HEK293 (cell line): ENCODE data around the gene EGFL8.

ENCODE experiments used
- GFI1B ChIP-seq: fragments of 450-650 bp; formaldehyde crosslinking; IDR thresholded peaks from 2 replicates; pipeline ENCODE4 v1.5.1; 2016; ENCODE audit warnings: missing biosample characterization, missing genetic modification characterization
- KLF8 ChIP-seq: fragments of 450-650 bp; formaldehyde crosslinking; IDR thresholded peaks from 2 replicates; pipeline ENCODE4 v1.5.1; 2016; ENCODE audit warnings: missing biosample characterization, missing genetic modification characterization
- ZBTB48 ChIP-seq: fragments of 450-650 bp; formaldehyde crosslinking; IDR thresholded peaks from 2 replicates; pipeline ENCODE4 v1.5.1; 2016; ENCODE audit warnings: missing biosample characterization, missing genetic modification characterization
- ZEB2 ChIP-seq: fragments of 450-650 bp; formaldehyde crosslinking; IDR thresholded peaks from 2 replicates; pipeline ENCODE4 v1.5.1; 2016; ENCODE audit warnings: missing biosample characterization, missing genetic modification characterization
- ZNF155 ChIP-seq: fragments of 450-650 bp; formaldehyde crosslinking; IDR thresholded peaks from 2 replicates; pipeline ENCODE4 v1.5.1; 2016; ENCODE audit warnings: missing biosample characterization, missing genetic modification characterization
- ZNF24 ChIP-seq: fragments of 450-650 bp; formaldehyde crosslinking; IDR thresholded peaks from 2 replicates; pipeline ENCODE4 v1.5.1; 2016; ENCODE audit warnings: missing biosample characterization, missing genetic modification characterization
- ZNF510 ChIP-seq: fragments of 450-650 bp; formaldehyde crosslinking; IDR thresholded peaks from 2 replicates; pipeline ENCODE4 v1.5.1; 2018; ENCODE audit warnings: mild to moderate bottlenecking, missing genetic modification characterization, missing biosample characterization; ENCODE audit not compliant: insufficient replicate concordance
- ZNF654 ChIP-seq: fragments of 450-650 bp; formaldehyde crosslinking; IDR thresholded peaks from 2 replicates; pipeline ENCODE4 v1.5.1; 2016; ENCODE audit warnings: low read depth, missing biosample characterization, missing genetic modification characterization
- ZNF707 ChIP-seq: fragments of 450-650 bp; formaldehyde crosslinking; IDR thresholded peaks from 2 replicates; pipeline ENCODE4 v1.5.1; 2016; ENCODE audit warnings: missing biosample characterization, missing genetic modification characterization
- ZSCAN30 ChIP-seq: fragments of 450-650 bp; IDR thresholded peaks from 2 replicates; pipeline ENCODE4 v1.5.1; 2018; ENCODE audit warnings: missing biosample characterization, mild to moderate bottlenecking, missing genetic modification characterization, moderate library complexity
- TF ChIP-seq, protein P1 (sequence below): fragments of 450-650 bp; formaldehyde crosslinking; IDR thresholded peaks from 2 replicates; pipeline ENCODE4 v1.5.1; 2016; ENCODE audit warnings: missing biosample characterization, missing genetic modification characterization
- TF ChIP-seq, protein P2 (sequence below): fragments of 450-650 bp; formaldehyde crosslinking; IDR thresholded peaks from 2 replicates; pipeline ENCODE4 v1.5.1; 2016; ENCODE audit warnings: missing biosample characterization, missing genetic modification characterization
- TF ChIP-seq, protein P3 (sequence below): fragments of 450-650 bp; formaldehyde crosslinking; IDR thresholded peaks from 2 replicates; pipeline ENCODE4 v1.5.1; 2016; ENCODE audit warnings: missing biosample characterization, missing genetic modification characterization, borderline replicate concordance
- TF ChIP-seq, protein P4 (sequence below): fragments of 450-650 bp; IDR thresholded peaks from 2 replicates; pipeline ENCODE4 v1.5.1; 2018; ENCODE audit warnings: missing biosample characterization, missing genetic modification characterization

DNA sequence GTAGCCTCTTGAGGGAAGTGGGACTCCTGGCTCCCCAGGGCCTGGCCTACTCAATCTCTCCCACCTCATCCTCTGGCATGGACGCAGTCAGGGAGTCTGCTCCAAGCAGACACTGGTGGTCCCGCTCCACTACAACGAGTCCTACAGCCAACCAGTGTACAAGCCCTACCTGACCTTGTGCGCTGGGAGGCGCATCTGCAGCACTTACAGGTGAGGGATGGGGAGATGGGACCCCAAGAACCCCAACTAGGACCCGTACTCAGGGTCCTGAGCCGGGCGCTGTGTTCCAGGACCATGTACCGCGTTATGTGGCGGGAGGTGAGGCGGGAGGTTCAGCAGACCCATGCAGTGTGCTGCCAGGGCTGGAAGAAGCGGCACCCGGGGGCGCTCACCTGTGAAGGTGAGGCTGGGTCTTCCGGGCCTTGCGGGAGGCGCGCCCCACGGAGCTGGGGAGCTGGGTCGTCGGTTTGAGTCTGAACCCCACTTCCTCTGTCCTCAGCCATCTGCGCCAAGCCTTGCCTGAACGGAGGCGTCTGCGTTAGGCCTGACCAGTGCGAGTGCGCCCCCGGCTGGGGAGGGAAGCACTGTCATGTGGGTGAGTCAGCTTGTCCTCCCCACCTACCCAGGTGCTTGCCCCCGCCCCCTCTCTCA, 2.1 kb downstream of the EGFL8 start:
- TF ChIP-seq, protein P1, sequence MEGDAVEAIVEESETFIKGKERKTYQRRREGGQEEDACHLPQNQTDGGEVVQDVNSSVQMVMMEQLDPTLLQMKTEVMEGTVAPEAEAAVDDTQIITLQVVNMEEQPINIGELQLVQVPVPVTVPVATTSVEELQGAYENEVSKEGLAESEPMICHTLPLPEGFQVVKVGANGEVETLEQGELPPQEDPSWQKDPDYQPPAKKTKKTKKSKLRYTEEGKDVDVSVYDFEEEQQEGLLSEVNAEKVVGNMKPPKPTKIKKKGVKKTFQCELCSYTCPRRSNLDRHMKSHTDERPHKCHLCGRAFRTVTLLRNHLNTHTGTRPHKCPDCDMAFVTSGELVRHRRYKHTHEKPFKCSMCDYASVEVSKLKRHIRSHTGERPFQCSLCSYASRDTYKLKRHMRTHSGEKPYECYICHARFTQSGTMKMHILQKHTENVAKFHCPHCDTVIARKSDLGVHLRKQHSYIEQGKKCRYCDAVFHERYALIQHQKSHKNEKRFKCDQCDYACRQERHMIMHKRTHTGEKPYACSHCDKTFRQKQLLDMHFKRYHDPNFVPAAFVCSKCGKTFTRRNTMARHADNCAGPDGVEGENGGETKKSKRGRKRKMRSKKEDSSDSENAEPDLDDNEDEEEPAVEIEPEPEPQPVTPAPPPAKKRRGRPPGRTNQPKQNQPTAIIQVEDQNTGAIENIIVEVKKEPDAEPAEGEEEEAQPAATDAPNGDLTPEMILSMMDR (tag by site-specific recombination): no peak
- TF ChIP-seq ZNF24 (tag by site-specific recombination) (no peak), KLF8 (tag by site-specific recombination) (no peak), ZNF654 (tag by site-specific recombination) (no peak), ZNF155 (tag by site-specific recombination) (no peak), ZEB2 (tag by site-specific recombination) (no peak), ZNF707 (tag by site-specific recombination) (no peak), ZBTB48 (no peak), GFI1B (tag by site-specific recombination) (no peak), ZNF510 (no peak), ZSCAN30 (tag by site-specific recombination) (no peak)
- TF ChIP-seq, protein P2, sequence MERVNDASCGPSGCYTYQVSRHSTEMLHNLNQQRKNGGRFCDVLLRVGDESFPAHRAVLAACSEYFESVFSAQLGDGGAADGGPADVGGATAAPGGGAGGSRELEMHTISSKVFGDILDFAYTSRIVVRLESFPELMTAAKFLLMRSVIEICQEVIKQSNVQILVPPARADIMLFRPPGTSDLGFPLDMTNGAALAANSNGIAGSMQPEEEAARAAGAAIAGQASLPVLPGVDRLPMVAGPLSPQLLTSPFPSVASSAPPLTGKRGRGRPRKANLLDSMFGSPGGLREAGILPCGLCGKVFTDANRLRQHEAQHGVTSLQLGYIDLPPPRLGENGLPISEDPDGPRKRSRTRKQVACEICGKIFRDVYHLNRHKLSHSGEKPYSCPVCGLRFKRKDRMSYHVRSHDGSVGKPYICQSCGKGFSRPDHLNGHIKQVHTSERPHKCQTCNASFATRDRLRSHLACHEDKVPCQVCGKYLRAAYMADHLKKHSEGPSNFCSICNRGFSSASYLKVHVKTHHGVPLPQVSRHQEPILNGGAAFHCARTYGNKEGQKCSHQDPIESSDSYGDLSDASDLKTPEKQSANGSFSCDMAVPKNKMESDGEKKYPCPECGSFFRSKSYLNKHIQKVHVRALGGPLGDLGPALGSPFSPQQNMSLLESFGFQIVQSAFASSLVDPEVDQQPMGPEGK (tag by site-specific recombination): no peak
- TF ChIP-seq, protein P3, sequence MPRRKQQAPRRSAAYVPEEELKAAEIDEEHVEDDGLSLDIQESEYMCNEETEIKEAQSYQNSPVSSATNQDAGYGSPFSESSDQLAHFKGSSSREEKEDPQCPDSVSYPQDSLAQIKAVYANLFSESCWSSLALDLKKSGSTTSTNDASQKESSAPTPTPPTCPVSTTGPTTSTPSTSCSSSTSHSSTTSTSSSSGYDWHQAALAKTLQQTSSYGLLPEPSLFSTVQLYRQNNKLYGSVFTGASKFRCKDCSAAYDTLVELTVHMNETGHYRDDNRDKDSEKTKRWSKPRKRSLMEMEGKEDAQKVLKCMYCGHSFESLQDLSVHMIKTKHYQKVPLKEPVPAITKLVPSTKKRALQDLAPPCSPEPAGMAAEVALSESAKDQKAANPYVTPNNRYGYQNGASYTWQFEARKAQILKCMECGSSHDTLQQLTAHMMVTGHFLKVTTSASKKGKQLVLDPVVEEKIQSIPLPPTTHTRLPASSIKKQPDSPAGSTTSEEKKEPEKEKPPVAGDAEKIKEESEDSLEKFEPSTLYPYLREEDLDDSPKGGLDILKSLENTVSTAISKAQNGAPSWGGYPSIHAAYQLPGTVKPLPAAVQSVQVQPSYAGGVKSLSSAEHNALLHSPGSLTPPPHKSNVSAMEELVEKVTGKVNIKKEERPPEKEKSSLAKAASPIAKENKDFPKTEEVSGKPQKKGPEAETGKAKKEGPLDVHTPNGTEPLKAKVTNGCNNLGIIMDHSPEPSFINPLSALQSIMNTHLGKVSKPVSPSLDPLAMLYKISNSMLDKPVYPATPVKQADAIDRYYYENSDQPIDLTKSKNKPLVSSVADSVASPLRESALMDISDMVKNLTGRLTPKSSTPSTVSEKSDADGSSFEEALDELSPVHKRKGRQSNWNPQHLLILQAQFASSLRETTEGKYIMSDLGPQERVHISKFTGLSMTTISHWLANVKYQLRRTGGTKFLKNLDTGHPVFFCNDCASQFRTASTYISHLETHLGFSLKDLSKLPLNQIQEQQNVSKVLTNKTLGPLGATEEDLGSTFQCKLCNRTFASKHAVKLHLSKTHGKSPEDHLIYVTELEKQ (tag by site-specific recombination): no peak
- TF ChIP-seq, protein P4, sequence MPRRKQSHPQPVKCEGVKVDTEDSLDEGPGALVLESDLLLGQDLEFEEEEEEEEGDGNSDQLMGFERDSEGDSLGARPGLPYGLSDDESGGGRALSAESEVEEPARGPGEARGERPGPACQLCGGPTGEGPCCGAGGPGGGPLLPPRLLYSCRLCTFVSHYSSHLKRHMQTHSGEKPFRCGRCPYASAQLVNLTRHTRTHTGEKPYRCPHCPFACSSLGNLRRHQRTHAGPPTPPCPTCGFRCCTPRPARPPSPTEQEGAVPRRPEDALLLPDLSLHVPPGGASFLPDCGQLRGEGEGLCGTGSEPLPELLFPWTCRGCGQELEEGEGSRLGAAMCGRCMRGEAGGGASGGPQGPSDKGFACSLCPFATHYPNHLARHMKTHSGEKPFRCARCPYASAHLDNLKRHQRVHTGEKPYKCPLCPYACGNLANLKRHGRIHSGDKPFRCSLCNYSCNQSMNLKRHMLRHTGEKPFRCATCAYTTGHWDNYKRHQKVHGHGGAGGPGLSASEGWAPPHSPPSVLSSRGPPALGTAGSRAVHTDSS: no peak
